ENCODE results near the gene DYNLT1.

The DYNLT1 gene

GRCh38 chr6:158667360-158667981 is 22.9 kb upstream of the DYNLT1 start:
- H3K4me1 ChIP-seq (ENCODE audit: control insufficient read depth in 2 of 2, insufficient read depth in 1 of 2, low read depth in 1 of 2, low read length in 2 of 2), result peaks cover 0 to 7% of the 10 kb centered on the region in 2 donors
- H3K18ac ChIP-seq (ENCODE audit: low read length), result no peak overlapping the region
- WGBS, 2 donors (ENCODE audit: extremely low coverage in 2 of 2, insufficient read length in 2 of 2, insufficient replicate concordance in 1 of 2), result no CpG with 5 or more reads among the region's 8 CpGs

GRCh38 chr6:158666628-158667359 is 22.3 kb upstream of the DYNLT1 start:
- no peak overlapping the region for H3K14ac ChIP-seq (ENCODE audit: low read length)
- no peak overlapping the region for H2BK120ac ChIP-seq (ENCODE audit: low read depth, low read length)
- no peak overlapping the region for H3K4me3 ChIP-seq (ENCODE audit: low read length in 2 of 2)
- peaks cover 0 to 76% (median 0%) of the 10 kb centered on the region in 3 experiments for H3K27me3 ChIP-seq (ENCODE audit: control insufficient read depth in 3 of 3, insufficient read depth in 3 of 3, low read depth in 1 of 3, low read length in 3 of 3)
- no peak for DNase-seq (ENCODE audit: low spot score)
- H3K23ac ChIP-seq (ENCODE audit: low read depth, low read length, poor library complexity), result no peak overlapping the region
- peak overlapping the region; percentile 33 for H4K91ac ChIP-seq (ENCODE audit: low read depth, low read length, poor library complexity)
- H3K9me3 ChIP-seq (replicated peaks in 1 of 2; ENCODE audit: control insufficient read depth in 2 of 2, insufficient read depth in 1 of 2, low read depth in 1 of 2, low read length in 2 of 2), result no peaks in the 10 kb centered on the region
- no peak overlapping the region for H2BK12ac ChIP-seq (ENCODE audit: low read length)
- H3K9ac ChIP-seq (ENCODE audit: low read depth, low read length, poor library complexity), result no peak overlapping the region
- H3K18ac ChIP-seq (ENCODE audit: low read length), result no peak overlapping the region
- H3K4me1 ChIP-seq (ENCODE audit: control insufficient read depth in 2 of 2, insufficient read depth in 1 of 2, low read depth in 1 of 2, low read length in 2 of 2), result peaks cover 0 to 7% of the 10 kb centered on the region in 2 donors
- no peaks in the 10 kb centered on the region for H3K36me3 ChIP-seq (replicated peaks in 1 of 2; ENCODE audit: control insufficient read depth in 2 of 2, insufficient read depth in 2 of 2, low read length in 2 of 2)
- no peak overlapping the region for H3K27ac ChIP-seq (replicated peaks; ENCODE audit: low read length)
- no peak overlapping the region for H2BK5ac ChIP-seq (ENCODE audit: low read length)
- H4K8ac ChIP-seq (ENCODE audit: low read depth, low read length), result no peak overlapping the region
- no peak overlapping the region for H2AFZ ChIP-seq (ENCODE audit: low read length)
- no CpG with 5 or more reads among the region's 14 CpGs for WGBS, 2 donors (ENCODE audit: extremely low coverage in 2 of 2, insufficient read length in 2 of 2, insufficient replicate concordance in 1 of 2)
- H2BK15ac ChIP-seq (ENCODE audit: low read length), result no peak overlapping the region
- no peak overlapping the region for H2AK5ac ChIP-seq (ENCODE audit: low read depth, low read length)
- H3K4me2 ChIP-seq (ENCODE audit: insufficient read depth, low read length, poor library complexity, severe bottlenecking), result no peak overlapping the region
- no peak overlapping the region for H3K4ac ChIP-seq (ENCODE audit: low read length)
- H3K79me1 ChIP-seq (ENCODE audit: low read depth, low read length), result no peaks in the 10 kb centered on the region

More at GRCh38 chr6:158667360-158667981, 22.9 kb upstream of the DYNLT1 start:
- Histone ChIP-seq H3K27me3 (ENCODE audit: control insufficient read depth in 3 of 3, insufficient read depth in 3 of 3, low read depth in 1 of 3, low read length in 3 of 3) (peaks cover 0 to 70% (median 0%) of the 10 kb centered on the region in 3 experiments), H2BK5ac (ENCODE audit: low read length) (no peak overlapping the region), H3K36me3 (replicated peaks in 1 of 2; ENCODE audit: control insufficient read depth in 2 of 2, insufficient read depth in 2 of 2, low read length in 2 of 2) (no peaks in the 10 kb centered on the region), H2BK12ac (ENCODE audit: low read length) (no peak overlapping the region), H2AFZ (ENCODE audit: low read length) (no peak overlapping the region), H3K9ac (ENCODE audit: low read depth, low read length, poor library complexity) (no peak overlapping the region), H3K14ac (ENCODE audit: low read length) (no peak overlapping the region), H2AK5ac (ENCODE audit: low read depth, low read length) (no peak overlapping the region), H3K9me3 (replicated peaks in 1 of 2; ENCODE audit: control insufficient read depth in 2 of 2, insufficient read depth in 1 of 2, low read depth in 1 of 2, low read length in 2 of 2) (no peaks in the 10 kb centered on the region), H3K27ac (replicated peaks; ENCODE audit: low read length) (no peak overlapping the region), H2BK120ac (ENCODE audit: low read depth, low read length) (no peak overlapping the region), H4K91ac (ENCODE audit: low read depth, low read length, poor library complexity) (no peak overlapping the region), H3K23ac (ENCODE audit: low read depth, low read length, poor library complexity) (no peak overlapping the region), H2BK15ac (ENCODE audit: low read length) (no peak overlapping the region), H3K4me3 (ENCODE audit: low read length in 2 of 2) (no peak overlapping the region), H3K4me2 (ENCODE audit: insufficient read depth, low read length, poor library complexity, severe bottlenecking) (no peak overlapping the region), H4K8ac (ENCODE audit: low read depth, low read length) (no peak overlapping the region), H3K4ac (ENCODE audit: low read length) (no peak overlapping the region), H3K79me1 (ENCODE audit: low read depth, low read length) (no peaks in the 10 kb centered on the region)
- no peak for DNase-seq (ENCODE audit: low spot score)

- no CpG with 5 or more reads among the region's 18 CpGs for WGBS, 2 donors (ENCODE audit: extremely low coverage in 2 of 2, insufficient read length in 2 of 2, insufficient replicate concordance in 1 of 2)
- Histone ChIP-seq H3K79me1 (ENCODE audit: low read depth, low read length) (no peaks in the 10 kb centered on the region), H2AK5ac (ENCODE audit: low read depth, low read length) (no peak overlapping the region)
Measured at GRCh38 chr6:158665332-158665731, 20.8 kb upstream of the DYNLT1 start.

GRCh38 chr6:158663625-158664165 is 19.2 kb upstream of the DYNLT1 start:
- no peak overlapping the region for H4K8ac ChIP-seq (ENCODE audit: low read depth, low read length)
- no peak overlapping the region for H2AK5ac ChIP-seq (ENCODE audit: low read depth, low read length)
- no peak overlapping the region for H3K9ac ChIP-seq (ENCODE audit: low read depth, low read length, poor library complexity)
- H4K91ac ChIP-seq (ENCODE audit: low read depth, low read length, poor library complexity), result no peak overlapping the region
- H3K14ac ChIP-seq (ENCODE audit: low read length), result no peak overlapping the region
- H2BK120ac ChIP-seq (ENCODE audit: low read depth, low read length), result no peak overlapping the region
- no peak overlapping the region for H2BK12ac ChIP-seq (ENCODE audit: low read length)
- H3K4me3 ChIP-seq (ENCODE audit: low read length in 2 of 2), result no peak overlapping the region
- no peaks in the 10 kb centered on the region for H3K79me1 ChIP-seq (ENCODE audit: low read depth, low read length)
- no peak overlapping the region for H3K4ac ChIP-seq (ENCODE audit: low read length)
- peaks cover 0 to 7% of the 10 kb centered on the region in 2 donors for H3K4me1 ChIP-seq (ENCODE audit: control insufficient read depth in 2 of 2, insufficient read depth in 1 of 2, low read depth in 1 of 2, low read length in 2 of 2)
- H3K27ac ChIP-seq (replicated peaks; ENCODE audit: low read length), result no peak overlapping the region
- no peak overlapping the region for H3K18ac ChIP-seq (ENCODE audit: low read length)
- peak overlapping the region; percentile 63 for H2AFZ ChIP-seq (ENCODE audit: low read length)
- H2BK15ac ChIP-seq (ENCODE audit: low read length), result no peak overlapping the region
- WGBS, 2 donors (ENCODE audit: extremely low coverage in 2 of 2, insufficient read length in 2 of 2, insufficient replicate concordance in 1 of 2), result no CpG with 5 or more reads among the region's 11 CpGs
- no peak overlapping the region for H2BK5ac ChIP-seq (ENCODE audit: low read length)
- H3K27me3 ChIP-seq (ENCODE audit: control insufficient read depth in 3 of 3, insufficient read depth in 3 of 3, low read depth in 1 of 3, low read length in 3 of 3), result peaks cover 0 to 71% (median 0%) of the 10 kb centered on the region in 3 experiments
- no peak overlapping the region for H3K23ac ChIP-seq (ENCODE audit: low read depth, low read length, poor library complexity)
- DNase-seq (ENCODE audit: low spot score), result no peak
- no peak overlapping the region for H3K4me2 ChIP-seq (ENCODE audit: insufficient read depth, low read length, poor library complexity, severe bottlenecking)
- no peaks in the 10 kb centered on the region for H3K9me3 ChIP-seq (replicated peaks in 1 of 2; ENCODE audit: control insufficient read depth in 2 of 2, insufficient read depth in 1 of 2, low read depth in 1 of 2, low read length in 2 of 2)
- no peaks in the 10 kb centered on the region for H3K36me3 ChIP-seq (replicated peaks in 1 of 2; ENCODE audit: control insufficient read depth in 2 of 2, insufficient read depth in 2 of 2, low read length in 2 of 2)

More at GRCh38 chr6:158665332-158665731, 20.8 kb upstream of the DYNLT1 start:
- Histone ChIP-seq H3K4me1 (ENCODE audit: control insufficient read depth in 2 of 2, insufficient read depth in 1 of 2, low read depth in 1 of 2, low read length in 2 of 2) (peaks cover 0 to 7% of the 10 kb centered on the region in 2 donors), H3K27me3 (ENCODE audit: control insufficient read depth in 3 of 3, insufficient read depth in 3 of 3, low read depth in 1 of 3, low read length in 3 of 3) (peaks cover 0 to 85% (median 0%) of the 10 kb centered on the region in 3 experiments), H3K4me2 (ENCODE audit: insufficient read depth, low read length, poor library complexity, severe bottlenecking) (no peak overlapping the region), H3K9me3 (replicated peaks in 1 of 2; ENCODE audit: control insufficient read depth in 2 of 2, insufficient read depth in 1 of 2, low read depth in 1 of 2, low read length in 2 of 2) (no peaks in the 10 kb centered on the region), H2BK5ac (ENCODE audit: low read length) (no peak overlapping the region), H3K4me3 (ENCODE audit: low read length in 2 of 2) (no peak overlapping the region), H3K4ac (ENCODE audit: low read length) (no peak overlapping the region), H2BK15ac (ENCODE audit: low read length) (no peak overlapping the region), H3K14ac (ENCODE audit: low read length) (no peak overlapping the region), H3K36me3 (replicated peaks in 1 of 2; ENCODE audit: control insufficient read depth in 2 of 2, insufficient read depth in 2 of 2, low read length in 2 of 2) (no peaks in the 10 kb centered on the region), H3K18ac (ENCODE audit: low read length) (no peak overlapping the region), H2AFZ (ENCODE audit: low read length) (no peak overlapping the region), H2BK120ac (ENCODE audit: low read depth, low read length) (no peak overlapping the region), H4K91ac (ENCODE audit: low read depth, low read length, poor library complexity) (no peak overlapping the region), H3K23ac (ENCODE audit: low read depth, low read length, poor library complexity) (no peak overlapping the region), H4K8ac (ENCODE audit: low read depth, low read length) (no peak overlapping the region), H2BK12ac (ENCODE audit: low read length) (no peak overlapping the region), H3K27ac (replicated peaks; ENCODE audit: low read length) (no peak overlapping the region), H3K9ac (ENCODE audit: low read depth, low read length, poor library complexity) (no peak overlapping the region)
- DNase-seq (ENCODE audit: low spot score), result no peak
